Stimulated activated CD4-positive, alpha-beta T cell treated with anti-CD3 and anti-CD28 coated beads, Interleukin-1b, Interleukin-23, amount 100 ng/mL, for 4 hours (primary cell): ENCODE measurements around the gene LACRT.

Experiments
- DNase-seq, 2 donors: peaks; one replicate each; pipeline ENCODE4 v3.0.0-alpha.2; 2020; ENCODE audit warnings: low read depth in 2 of 2

Gene LACRT

DNA sequence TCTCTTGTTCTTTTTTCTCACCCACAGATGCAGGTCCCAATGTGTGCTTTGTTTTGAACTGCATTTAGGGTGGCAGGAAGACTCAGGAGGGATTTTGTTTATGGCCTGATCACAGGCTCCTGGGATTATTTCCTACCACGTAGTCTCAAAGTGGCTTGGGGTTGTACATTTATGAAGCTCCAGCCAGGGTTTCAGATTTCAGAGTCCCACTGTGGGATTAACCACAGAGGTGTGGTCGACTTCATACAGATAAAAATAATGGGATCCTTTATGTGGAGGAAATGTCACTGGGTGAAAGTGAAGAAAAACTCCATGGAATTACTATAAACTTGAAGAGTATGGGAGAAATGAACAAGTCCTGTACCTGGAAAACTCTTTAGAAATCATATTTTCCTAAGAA, 32.0 kb downstream of the LACRT start:
- DNase-seq = no peak

GRCh38 chr12:54601841-54602240, 32.9 kb downstream of the LACRT start:
- DNase-seq = no peak

DNA sequence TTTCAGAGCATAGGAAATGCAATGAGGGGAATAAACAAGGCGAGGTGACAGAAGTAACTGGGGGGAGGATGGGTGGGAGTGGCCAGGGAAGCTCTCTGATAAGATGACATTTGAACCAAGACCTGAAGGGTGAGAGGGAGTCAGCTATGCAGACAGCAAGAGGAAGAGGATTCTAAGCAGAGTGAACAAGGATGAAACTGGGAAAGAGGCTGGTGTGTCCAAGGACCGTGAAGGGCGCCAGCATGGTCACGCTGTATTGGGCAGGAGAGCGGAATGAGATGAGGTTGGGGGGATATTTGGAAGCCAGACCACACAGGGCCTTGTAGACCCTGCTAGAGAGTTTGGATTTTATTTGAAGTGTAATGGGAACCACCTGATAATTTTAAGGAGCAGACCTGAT, 35.7 kb downstream of the LACRT start:
- DNase-seq = no peak

DNA sequence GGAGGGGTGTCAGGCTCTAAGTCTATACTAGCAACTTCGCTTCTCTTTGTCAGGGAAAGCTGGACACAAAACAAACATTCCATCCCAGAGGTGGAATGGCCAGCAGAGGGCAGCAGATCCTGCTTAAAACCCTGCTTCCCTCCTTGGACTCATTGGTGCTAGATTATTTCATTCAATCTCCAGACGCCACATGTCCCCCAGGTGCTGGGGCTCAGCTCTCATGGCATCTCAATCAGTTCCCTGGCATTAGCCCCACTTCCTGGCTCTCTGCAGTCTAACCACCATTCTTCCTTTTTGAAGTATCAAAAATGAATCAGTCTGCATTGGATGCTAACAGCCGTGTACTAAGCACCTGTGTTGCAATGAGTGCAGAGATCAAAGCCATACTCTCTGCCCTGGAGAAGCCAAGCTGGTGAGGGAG, 38.2 kb downstream of the LACRT start:
- DNase-seq = peak; percentile 34 to 44

DNA sequence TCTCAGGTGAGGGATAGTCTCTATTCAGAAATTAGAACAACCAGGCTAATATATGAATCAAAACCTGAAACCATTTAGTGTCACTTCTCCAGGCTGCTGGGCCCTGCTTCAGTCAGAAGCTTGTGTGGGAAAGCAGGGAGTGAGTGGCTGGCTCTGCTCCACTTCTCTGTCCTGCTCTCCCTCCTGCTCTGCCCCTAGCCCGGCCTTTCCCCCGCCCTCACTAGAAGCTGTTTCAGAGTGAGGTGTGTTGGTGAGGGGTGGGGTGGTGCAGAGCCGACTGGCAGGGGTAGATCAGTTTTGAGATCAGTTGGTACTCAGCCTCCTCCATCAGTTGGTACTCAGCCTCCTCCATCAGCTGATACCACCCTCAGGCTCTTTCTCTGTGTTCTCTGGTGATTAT, 39.2 kb downstream of the LACRT start:
- DNase-seq = no peak

GRCh38 chr12:54593725-54594124, 41.0 kb downstream of the LACRT start:
- no peak for DNase-seq

GRCh38 chr12:54593135-54593534, 41.6 kb downstream of the LACRT start:
- DNase-seq = no peak

- no peak for DNase-seq
Observed at GRCh38 chr12:54592316-54592715, 42.4 kb downstream of the LACRT start.

GRCh38 chr12:54590978-54591591, 43.6 kb downstream of the LACRT start:
- DNase-seq = no peak

GRCh38 chr12:54589964-54590363, 44.7 kb downstream of the LACRT start:
- no peak for DNase-seq

DNA sequence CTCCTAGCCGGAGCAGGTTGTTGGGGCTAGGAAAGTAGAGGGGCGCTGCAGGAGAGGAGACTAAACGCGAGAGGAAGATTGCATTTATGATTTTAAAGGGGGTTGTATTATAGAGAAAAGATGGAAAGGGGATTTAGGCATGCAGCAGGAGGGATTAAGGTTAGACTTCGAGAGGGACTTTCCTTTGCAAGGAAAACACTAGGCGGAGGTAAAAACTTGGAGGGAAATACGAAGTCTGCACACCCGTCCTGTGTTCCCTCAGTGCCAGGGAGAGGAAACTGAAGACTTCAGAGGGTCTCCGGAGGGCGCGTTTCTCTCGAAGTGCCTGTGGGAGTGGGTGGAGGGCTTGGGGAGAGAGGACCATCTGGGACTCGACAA, 45.8 kb downstream of the LACRT start:
- DNase-seq = no peak

DNA sequence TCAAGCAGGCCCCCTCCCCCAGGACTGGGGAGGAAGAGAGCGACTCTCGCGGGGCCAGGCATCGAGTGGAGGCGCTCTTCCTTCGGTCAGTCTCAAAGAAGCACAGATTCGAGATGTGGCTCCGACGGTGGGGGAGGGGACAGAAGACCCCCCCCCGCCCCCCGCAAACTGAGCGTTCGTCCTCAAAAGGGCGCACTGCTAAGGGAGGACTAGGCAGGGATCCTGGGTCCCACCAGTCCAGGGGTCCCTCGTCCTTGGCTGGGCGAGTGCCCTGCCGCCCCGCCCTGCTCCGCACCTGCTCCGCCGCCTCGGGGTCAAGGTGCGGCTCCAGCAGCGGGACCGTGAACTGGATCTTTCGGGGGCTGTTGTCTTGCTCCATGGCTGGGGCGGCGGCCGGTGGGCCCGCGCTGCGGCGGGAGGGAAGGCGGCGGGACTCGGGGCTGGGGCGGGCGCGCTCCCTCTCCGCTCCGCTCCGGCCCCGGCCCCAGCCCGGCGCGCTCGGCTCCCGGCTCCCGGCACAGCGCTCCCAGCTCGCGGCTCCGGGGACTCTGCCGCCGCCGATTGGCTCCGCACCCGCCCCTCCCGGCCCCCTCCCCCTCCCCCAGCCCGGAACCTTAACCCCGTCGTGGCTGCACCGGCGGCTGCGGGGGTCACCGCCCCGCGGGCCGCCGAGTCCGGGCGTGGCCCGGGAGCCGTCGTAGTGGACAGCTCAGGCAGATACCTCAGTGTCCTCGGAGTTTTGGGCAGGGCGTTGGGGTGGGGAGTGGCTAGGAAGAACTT, 46.4 kb downstream of the LACRT start, which contains the start of gene PPP1R1A:
TSS of gene PPP1R1A (minus strand) at position 550 of the 780 bp plus-strand sequence. CDS start at position 379, 171 bp downstream.
- peak in 1 of 2 donors; percentile 4 for DNase-seq

DNA sequence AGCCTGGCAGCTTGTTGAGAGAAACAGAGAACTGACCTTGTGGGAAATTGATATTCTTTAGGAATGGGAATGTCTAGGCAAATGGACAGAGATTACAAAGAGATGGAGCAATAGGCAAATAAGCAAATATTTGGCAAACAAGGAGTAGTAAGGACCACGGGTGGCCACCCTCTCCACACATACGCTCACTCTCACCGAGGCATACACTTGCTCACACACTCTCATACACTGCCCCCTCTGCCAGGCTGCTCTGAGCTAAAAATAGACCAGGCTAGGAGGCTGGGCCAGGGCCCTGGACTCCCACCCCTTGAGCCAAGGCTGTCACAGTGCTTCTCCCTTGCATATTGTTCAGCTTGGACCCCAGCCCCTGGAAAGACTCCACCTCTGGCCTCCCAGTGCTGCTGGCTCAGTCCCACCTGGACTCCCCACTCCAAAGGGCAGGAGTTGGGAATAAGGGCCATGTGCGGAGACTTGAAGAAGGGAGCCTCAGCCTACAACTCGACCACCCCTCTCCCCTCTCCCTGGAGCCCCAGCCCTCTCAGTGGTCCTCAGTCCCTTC, 47.3 kb downstream of the LACRT start:
- no peak for DNase-seq

GRCh38 chr12:54586620-54587019, 48.1 kb downstream of the LACRT start:
- no peak for DNase-seq

GRCh38 chr12:54585243-54585642, 49.5 kb downstream of the LACRT start:
- DNase-seq = no peak

- DNase-seq = no peak
Observed at GRCh38 chr12:54584128-54584527, 50.6 kb downstream of the LACRT start.

GRCh38 chr12:54583726-54584125, 51.0 kb downstream of the LACRT start:
- no peak for DNase-seq

DNA sequence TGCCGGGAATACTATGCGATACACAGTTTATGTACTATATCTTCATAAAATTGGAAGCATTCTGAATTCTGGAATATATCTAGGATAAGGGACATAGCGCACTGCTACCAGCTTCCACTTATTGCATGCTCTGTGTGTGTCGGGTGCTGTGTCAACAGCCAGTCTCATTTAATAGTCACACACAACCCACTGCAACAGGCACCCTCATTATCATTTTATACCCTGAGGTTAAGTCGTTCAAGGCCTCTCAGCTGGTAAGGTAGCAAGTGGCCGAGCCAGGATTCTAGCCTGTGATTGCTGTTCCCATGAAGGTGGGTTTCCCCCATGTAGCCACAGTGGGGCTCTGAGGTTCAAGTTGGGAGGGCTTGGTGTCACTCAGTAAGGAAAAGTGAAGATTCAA, 53.3 kb downstream of the LACRT start:
- no peak for DNase-seq
